ENCODE measurements around the gene CIC.
A peak's percentile ranks its signal among the peaks of the same experiment; 100 is the strongest.

The CIC gene

DNA sequence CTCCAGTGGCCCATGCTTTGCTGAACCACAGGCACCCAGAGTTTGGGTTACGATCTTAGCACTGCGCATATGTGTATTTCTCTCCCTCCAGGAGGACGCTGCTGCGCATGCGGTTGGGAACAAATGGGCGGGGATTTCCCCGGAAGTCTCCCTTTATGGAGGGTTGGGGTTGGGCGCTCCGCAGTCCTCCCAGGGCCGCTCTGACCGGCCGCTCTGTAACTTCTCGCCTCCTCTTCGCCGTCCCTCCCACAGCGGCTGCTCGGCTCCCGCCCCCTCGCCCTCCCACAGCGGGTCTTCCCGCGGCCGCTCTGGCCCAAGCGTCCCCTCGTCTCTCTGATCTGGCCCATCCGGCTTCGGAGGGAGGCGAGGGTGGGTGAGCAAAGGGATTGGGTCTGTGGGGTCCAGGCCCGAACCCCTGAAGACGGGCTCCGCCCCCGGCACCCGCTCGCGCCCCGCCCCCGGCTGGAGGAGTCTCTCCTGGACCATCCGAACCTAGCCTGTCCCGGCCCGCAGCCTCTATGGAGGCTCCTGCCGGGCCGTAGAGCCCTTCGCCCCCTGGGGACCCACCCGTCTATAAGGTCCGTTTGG, 56.4 kb downstream of the CIC start, which contains the start of gene MEGF8:
Gene MEGF8 (plus strand): TSS at position 328 of the 588 bp plus-strand sequence. CDS start 609 bp downstream, outside the sequence.
- H2AFZ ChIP-seq (ENCODE audit: low read length), result peak within 1 kb of the TSS; percentile 94
- H3K27me3 ChIP-seq (replicated peaks; ENCODE audit: insufficient read depth, low read length), result peaks cover 34% of the 10 kb centered on the region
- H3K36me3 ChIP-seq (replicated peaks; ENCODE audit: insufficient read depth, low read length), result no peaks in the 10 kb centered on the region
- peak within 1 kb of the TSS; percentile 75 for H3K4me2 ChIP-seq (ENCODE audit: low read depth, low read length)
- H4K20me1 ChIP-seq (ENCODE audit: insufficient read depth, low read length), result no peaks in the 10 kb centered on the region
- H3K27ac ChIP-seq (ENCODE audit: low read length), result peak within 1 kb of the TSS; percentile 3; the same call in 1 of the 2 replicates
- peak within 1 kb of the TSS; percentile 98 for H3K4me3 ChIP-seq (ENCODE audit: low read length)
- H3F3A ChIP-seq (ENCODE audit: insufficient read depth, low read length), result no peaks in the 10 kb centered on the region
- peak within 1 kb of the TSS; percentile 83 for H3K9ac ChIP-seq (ENCODE audit: low read length)
- no peaks in the 10 kb centered on the region for H3K4me1 ChIP-seq (ENCODE audit: low read length)
- H3K79me2 ChIP-seq (ENCODE audit: low read length), result peaks cover 20% of the 10 kb centered on the region
- DNase-seq, result peak; percentile 99
- no peak for TF ChIP-seq EZH2 (optimal IDR thresholded peaks at IDR 0.05; ENCODE audit: low read depth, low read length)
- TF ChIP-seq CTCF (IDR thresholded peaks at IDR 0.05; ENCODE audit: low read length), result peak; percentile 91; the same call in 1 of the 2 replicates
- no peak for TF ChIP-seq EZH2phosphoT487 (IDR thresholded peaks at IDR 0.05; ENCODE audit: low read length)
- H3K9me3 ChIP-seq (replicated peaks; ENCODE audit: insufficient read depth, low read length), result no peaks in the 10 kb centered on the region
- no peaks in the 10 kb centered on the region for H3K9me2 ChIP-seq (replicated peaks; ENCODE audit: insufficient read depth, low read length)

GRCh38 chr19:42325896-42326771, 57.1 kb downstream of the CIC start:
- H2AFZ ChIP-seq (ENCODE audit: low read length), result peak overlapping the region; percentile 94

DNA sequence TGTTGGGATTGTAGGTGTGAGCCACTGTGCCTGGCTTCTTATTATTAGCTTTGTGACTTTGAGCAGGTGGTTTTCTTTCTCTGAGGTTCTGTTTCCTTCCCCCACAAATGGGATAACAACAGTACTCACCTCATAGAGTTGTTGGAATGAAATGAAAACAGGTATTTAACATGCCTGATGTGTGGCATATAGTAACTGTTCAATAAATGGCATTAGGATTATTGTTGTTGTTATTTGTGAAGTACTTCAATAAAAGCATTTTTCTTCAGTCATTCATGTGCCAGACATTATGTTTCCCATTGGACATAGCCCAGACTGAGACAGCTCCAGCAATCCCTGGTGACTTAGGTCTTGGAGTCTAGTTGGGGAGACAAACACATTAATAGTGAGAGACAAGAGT, 57.9 kb downstream of the CIC start:
- TF ChIP-seq EZH2phosphoT487 (IDR thresholded peaks at IDR 0.05; ENCODE audit: low read length) (no peak), CTCF (IDR thresholded peaks at IDR 0.05; ENCODE audit: low read length) (no peak), EZH2 (optimal IDR thresholded peaks at IDR 0.05; ENCODE audit: low read depth, low read length) (no peak)
- H3F3A ChIP-seq (ENCODE audit: insufficient read depth, low read length), result no peaks in the 10 kb centered on the region
- H3K4me2 ChIP-seq (ENCODE audit: low read depth, low read length), result no peak overlapping the region; the same call in 1 of the 2 replicates
- H3K9ac ChIP-seq (ENCODE audit: low read length), result no peak overlapping the region
- no peaks in the 10 kb centered on the region for H3K9me2 ChIP-seq (replicated peaks; ENCODE audit: insufficient read depth, low read length)
- H3K9me3 ChIP-seq (replicated peaks; ENCODE audit: insufficient read depth, low read length), result no peaks in the 10 kb centered on the region
- no peak overlapping the region for H3K27ac ChIP-seq (ENCODE audit: low read length)
- H3K79me2 ChIP-seq (ENCODE audit: low read length), result peaks cover 20% of the 10 kb centered on the region
- no peaks in the 10 kb centered on the region for H3K4me1 ChIP-seq (ENCODE audit: low read length)
- no peak overlapping the region for H3K4me3 ChIP-seq (ENCODE audit: low read length)
- no peak overlapping the region for H2AFZ ChIP-seq (ENCODE audit: low read length)
- H4K20me1 ChIP-seq (ENCODE audit: insufficient read depth, low read length), result no peaks in the 10 kb centered on the region
- peaks cover 22% of the 10 kb centered on the region for H3K27me3 ChIP-seq (replicated peaks; ENCODE audit: insufficient read depth, low read length)
- no peaks in the 10 kb centered on the region for H3K36me3 ChIP-seq (replicated peaks; ENCODE audit: insufficient read depth, low read length)
- no peak for DNase-seq

More at GRCh38 chr19:42325896-42326771, 57.1 kb downstream of the CIC start:
- Histone ChIP-seq H3K4me3 (ENCODE audit: low read length) (peak overlapping the region; percentile 98), H3K27me3 (replicated peaks; ENCODE audit: insufficient read depth, low read length) (peaks cover 28% of the 10 kb centered on the region), H3F3A (ENCODE audit: insufficient read depth, low read length) (no peaks in the 10 kb centered on the region), H3K4me1 (ENCODE audit: low read length) (no peaks in the 10 kb centered on the region), H3K9me3 (replicated peaks; ENCODE audit: insufficient read depth, low read length) (no peaks in the 10 kb centered on the region), H3K79me2 (ENCODE audit: low read length) (peaks cover 20% of the 10 kb centered on the region), H3K9me2 (replicated peaks; ENCODE audit: insufficient read depth, low read length) (no peaks in the 10 kb centered on the region), H4K20me1 (ENCODE audit: insufficient read depth, low read length) (no peaks in the 10 kb centered on the region), H3K36me3 (replicated peaks; ENCODE audit: insufficient read depth, low read length) (no peaks in the 10 kb centered on the region), H3K4me2 (ENCODE audit: low read depth, low read length) (peak overlapping the region; percentile 74; the same call in 1 of the 2 replicates), H3K9ac (ENCODE audit: low read length) (peak overlapping the region; percentile 83), H3K27ac (ENCODE audit: low read length) (peak overlapping the region; percentile 3; the same call in 1 of the 2 replicates)
- TF ChIP-seq EZH2phosphoT487 (IDR thresholded peaks at IDR 0.05; ENCODE audit: low read length), result no peak
- peak; percentile 37 for TF ChIP-seq CTCF (IDR thresholded peaks at IDR 0.05; ENCODE audit: low read length)
- no peak for TF ChIP-seq EZH2 (optimal IDR thresholded peaks at IDR 0.05; ENCODE audit: low read depth, low read length)
- peak; percentile 44 for DNase-seq
